ENCODE results near the gene SMAD5. TPM values are rescaled to one million over a fixed set of nuclear protein-coding genes. Genes with fewer than 3 reads are reported as not detected.

SMAD5 gene
- total RNA-seq, 2 donors from 2014 or later = 12.5 to 18.1 TPM

DNA sequence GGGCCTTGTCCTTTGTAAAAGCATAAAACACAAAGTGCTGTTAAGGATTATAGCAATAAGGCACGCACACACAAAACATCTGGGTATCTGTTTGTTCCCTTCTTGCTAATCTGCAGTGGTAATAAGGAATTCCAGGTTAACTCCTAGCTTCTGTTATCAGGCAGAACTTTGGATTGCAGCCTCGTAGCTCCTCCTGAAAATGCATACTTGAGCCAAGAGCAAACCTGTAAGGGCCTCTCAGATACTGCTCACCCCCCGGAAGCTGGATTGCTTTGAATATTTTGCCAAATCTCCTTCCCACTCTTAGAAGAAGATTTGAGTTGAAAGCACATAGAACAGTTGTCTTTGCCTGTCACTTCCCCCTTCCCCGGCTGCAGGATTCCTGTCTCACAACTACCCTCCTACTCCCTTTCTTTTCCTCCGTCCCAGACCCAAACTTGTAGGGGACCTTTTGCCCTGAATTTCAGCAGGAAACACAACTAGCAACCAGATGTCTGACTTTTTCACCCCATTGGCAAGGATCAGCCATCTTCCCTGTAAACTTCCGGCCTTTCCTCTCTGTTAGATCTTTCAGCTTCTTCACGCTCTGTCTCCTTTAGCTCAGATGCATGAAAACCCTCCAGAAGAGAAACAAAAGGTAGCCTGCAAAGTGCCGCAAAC, 28.2 kb upstream of the SMAD5 start:
- Mint-ChIP-seq H3K4me1 (no peaks in the 10 kb centered on the region), H3K27me3 (peaks cover 20% of the 10 kb centered on the region), H3K27ac (no peak overlapping the region), H3K4me3 (no peak overlapping the region), H3K36me3 (ENCODE audit: low read depth) (peaks cover 2% of the 10 kb centered on the region)
- no peaks in the 10 kb centered on the region for H3K9me3 ChIP-seq (ENCODE audit: control insufficient read depth, low read length, poor library complexity, severe bottlenecking)
- no peak for ATAC-seq
- DNase-seq = no peak

DNA sequence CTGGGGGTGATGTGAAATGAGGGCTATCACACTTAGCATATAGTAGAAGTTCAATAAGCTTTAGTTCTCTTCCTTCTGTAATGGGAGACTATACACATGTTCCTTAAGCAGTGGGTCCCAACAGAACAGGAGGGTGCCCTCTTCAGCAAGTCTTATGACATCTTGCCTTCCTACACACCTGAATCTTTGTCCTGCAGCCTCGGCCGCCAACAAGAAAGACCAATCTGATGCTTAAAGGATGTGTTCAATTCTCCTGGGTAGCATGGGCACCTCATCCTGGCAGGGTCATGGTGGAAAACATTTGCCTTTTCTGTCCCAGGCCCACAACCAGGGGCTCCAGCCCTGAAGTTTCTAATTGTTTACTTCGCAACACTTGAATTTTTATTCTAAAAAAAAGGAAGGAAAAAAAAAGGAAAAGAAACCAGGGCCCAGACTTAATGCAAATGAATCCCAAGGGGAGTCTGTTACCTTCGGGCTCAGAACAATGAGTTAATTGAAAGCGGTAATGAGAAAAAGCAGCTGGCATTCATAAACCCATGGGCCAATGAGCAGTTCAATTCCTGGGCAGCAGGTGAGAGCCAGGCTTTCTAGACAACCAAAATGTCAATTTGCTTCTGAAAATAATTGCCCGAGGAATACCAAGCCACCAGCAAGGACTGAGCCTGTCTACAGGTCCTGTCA, 26.2 kb upstream of the SMAD5 start:
- peaks cover 20% of the 10 kb centered on the region for H3K27me3 Mint-ChIP-seq
- DNase-seq (no peak), ATAC-seq (no peak)
- no peak overlapping the region for H3K4me3 Mint-ChIP-seq
- H3K36me3 Mint-ChIP-seq (ENCODE audit: low read depth) = peaks cover 2% of the 10 kb centered on the region
- peaks cover 2% of the 10 kb centered on the region for H3K4me1 Mint-ChIP-seq
- no peaks in the 10 kb centered on the region for H3K9me3 ChIP-seq (ENCODE audit: control insufficient read depth, low read length, poor library complexity, severe bottlenecking)
- no peak overlapping the region for H3K27ac Mint-ChIP-seq

DNA sequence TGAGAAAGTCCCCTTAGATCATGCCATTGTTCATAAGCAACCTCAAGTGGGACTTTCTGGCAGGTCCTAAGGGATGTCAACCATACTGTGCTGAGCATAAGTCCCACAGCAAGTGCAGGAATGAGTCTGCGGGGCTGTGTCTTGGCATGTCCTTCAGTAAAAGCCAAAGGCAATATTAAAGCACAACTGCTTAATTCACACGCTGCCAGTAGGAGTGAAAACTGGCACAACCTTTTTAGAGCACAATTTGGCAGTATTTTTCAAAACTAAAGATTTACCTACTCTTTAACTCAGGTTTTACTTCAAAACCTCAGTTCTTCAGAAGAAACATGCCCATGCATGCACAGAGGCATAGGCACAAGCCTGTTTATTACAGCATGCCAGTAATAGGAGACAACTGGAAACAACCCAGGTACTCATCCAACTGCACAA, 24.4 kb upstream of the SMAD5 start:
- Mint-ChIP-seq H3K27me3 (peaks cover 27% of the 10 kb centered on the region), H3K36me3 (ENCODE audit: low read depth) (peaks cover 2% of the 10 kb centered on the region), H3K4me3 (no peak overlapping the region), H3K4me1 (peaks cover 2% of the 10 kb centered on the region), H3K27ac (no peak overlapping the region)
- no peak for ATAC-seq
- DNase-seq = no peak
- no peaks in the 10 kb centered on the region for H3K9me3 ChIP-seq (ENCODE audit: control insufficient read depth, low read length, poor library complexity, severe bottlenecking)

DNA sequence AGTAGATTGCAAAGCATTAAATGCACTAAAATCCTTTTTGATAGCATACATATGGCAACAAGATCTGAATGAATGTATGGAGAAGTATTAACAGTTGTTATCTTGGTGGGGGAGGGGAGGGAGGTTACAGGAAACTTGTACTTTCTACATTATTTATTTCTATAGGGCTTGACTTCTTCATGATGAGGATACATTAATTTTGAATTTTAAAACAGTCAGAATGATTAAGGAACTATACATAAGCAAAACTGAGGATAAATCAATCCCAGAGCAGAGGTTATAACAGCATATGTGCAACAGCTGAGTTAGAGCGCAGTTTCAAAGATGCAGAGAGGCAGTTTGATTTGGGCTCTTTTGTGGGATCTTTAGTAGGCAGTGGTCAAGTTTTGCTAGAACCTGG, 23.9 kb upstream of the SMAD5 start:
- Mint-ChIP-seq H3K36me3 (ENCODE audit: low read depth) (peaks cover 2% of the 10 kb centered on the region), H3K4me3 (no peak overlapping the region), H3K27me3 (peaks cover 23% of the 10 kb centered on the region), H3K27ac (no peak overlapping the region), H3K4me1 (peaks cover 2% of the 10 kb centered on the region)
- DNase-seq (no peak), ATAC-seq (no peak)
- H3K9me3 ChIP-seq (ENCODE audit: control insufficient read depth, low read length, poor library complexity, severe bottlenecking) = no peaks in the 10 kb centered on the region

DNA sequence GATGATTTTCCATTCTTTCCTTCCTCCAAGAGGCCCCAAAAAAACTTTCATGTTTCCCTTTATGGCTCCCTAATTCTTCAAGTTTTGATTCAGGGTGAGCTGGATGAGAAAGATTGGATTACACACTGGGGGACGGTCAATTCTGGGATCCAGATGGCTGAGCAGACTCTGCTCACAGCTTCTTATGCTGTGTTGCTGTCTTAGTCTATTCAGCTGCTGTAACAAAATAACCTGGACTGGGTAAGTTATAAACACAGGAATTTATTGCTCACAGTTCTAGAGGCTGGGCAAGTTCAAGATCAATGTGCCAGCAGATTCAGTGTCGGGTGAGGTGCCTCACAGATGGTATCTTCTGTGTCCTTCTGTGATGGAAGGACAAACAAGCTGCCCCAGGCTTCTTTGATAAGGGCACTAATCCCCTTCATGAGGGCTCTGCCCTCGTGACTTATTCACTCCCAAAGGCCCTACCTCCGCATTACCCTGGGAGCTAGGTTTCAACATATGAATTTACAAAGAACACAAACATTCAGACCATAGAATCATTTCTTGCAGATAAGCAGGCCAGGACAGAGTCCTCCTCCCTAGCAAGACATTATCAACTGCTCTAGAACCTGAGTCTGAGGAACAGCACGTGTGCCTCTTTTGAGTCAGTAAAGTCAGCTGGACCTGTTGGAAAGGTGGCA, 23.1 kb upstream of the SMAD5 start:
- no peak for DNase-seq
- no peak for ATAC-seq
- Mint-ChIP-seq H3K4me3 (no peak overlapping the region), H3K36me3 (ENCODE audit: low read depth) (peaks cover under 1% of the 10 kb centered on the region), H3K4me1 (peaks cover 2% of the 10 kb centered on the region), H3K27me3 (peaks cover 20% of the 10 kb centered on the region), H3K27ac (no peak overlapping the region)
- no peaks in the 10 kb centered on the region for H3K9me3 ChIP-seq (ENCODE audit: control insufficient read depth, low read length, poor library complexity, severe bottlenecking)

DNA sequence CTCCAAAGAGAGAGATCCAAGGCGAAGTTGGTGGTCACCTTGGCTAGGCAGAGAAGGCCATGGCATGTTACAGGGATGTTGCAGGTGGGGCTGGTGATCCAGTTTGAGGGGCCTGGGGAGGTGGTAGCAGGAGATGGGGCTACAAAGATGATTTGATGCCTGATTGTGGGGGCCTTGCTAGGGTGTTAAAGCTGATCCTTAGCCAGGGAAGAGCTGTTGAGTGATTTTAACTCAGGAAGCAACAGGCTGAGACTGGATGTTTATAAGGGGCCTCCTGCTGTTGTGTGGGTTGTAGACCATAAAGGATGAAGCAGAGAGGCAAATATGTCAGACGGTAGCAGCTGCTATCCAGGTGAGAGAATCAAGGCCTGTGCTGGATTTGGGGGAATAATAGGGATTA, 19.0 kb upstream of the SMAD5 start:
- Mint-ChIP-seq H3K4me1 (peaks cover 2% of the 10 kb centered on the region), H3K27me3 (peaks cover 19% of the 10 kb centered on the region), H3K27ac (no peak overlapping the region), H3K36me3 (ENCODE audit: low read depth) (no peaks in the 10 kb centered on the region), H3K4me3 (no peak overlapping the region)
- DNase-seq = no peak
- ATAC-seq = no peak
- H3K9me3 ChIP-seq (ENCODE audit: control insufficient read depth, low read length, poor library complexity, severe bottlenecking) = no peaks in the 10 kb centered on the region

DNA sequence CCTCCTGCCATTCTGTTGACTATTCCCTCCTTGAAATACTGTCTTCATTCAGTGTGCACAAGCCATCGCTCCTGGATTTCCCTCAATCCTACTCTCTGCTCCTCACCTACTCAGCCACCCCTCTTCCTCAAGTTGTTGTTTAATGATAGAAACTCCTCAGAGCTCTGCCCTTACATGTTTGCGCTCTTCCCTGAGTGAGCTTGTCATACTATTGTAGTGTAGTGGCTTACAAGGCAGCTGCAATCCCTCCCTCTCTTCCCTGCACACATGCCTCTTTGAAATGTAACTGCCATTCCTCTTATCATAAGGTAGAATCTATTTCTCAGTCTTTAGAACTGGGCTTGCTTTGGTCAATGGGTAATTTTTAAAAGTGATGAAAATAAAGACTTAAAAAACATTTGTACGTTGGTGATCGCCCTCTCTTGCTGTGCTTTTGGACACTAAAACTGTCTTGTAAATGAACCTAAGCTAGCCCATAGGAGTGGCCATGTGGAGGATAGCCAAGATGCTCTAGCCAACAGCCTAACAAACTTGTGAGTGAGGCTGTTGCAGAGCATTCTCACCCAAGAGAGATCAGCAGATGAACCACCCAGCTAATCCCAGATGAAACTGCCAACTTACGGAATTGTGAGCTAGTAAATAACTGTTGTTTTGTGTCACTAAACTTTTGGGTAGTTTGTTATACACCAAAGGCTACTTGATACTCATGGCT, 18.1 kb upstream of the SMAD5 start:
- H3K36me3 Mint-ChIP-seq (ENCODE audit: low read depth) = no peaks in the 10 kb centered on the region
- ATAC-seq = no peak
- peaks cover 26% of the 10 kb centered on the region for H3K27me3 Mint-ChIP-seq
- no peaks in the 10 kb centered on the region for H3K9me3 ChIP-seq (ENCODE audit: control insufficient read depth, low read length, poor library complexity, severe bottlenecking)
- H3K4me1 Mint-ChIP-seq = peaks cover 2% of the 10 kb centered on the region
- no peak overlapping the region for H3K27ac Mint-ChIP-seq
- no peak overlapping the region for H3K4me3 Mint-ChIP-seq
- DNase-seq = no peak

DNA sequence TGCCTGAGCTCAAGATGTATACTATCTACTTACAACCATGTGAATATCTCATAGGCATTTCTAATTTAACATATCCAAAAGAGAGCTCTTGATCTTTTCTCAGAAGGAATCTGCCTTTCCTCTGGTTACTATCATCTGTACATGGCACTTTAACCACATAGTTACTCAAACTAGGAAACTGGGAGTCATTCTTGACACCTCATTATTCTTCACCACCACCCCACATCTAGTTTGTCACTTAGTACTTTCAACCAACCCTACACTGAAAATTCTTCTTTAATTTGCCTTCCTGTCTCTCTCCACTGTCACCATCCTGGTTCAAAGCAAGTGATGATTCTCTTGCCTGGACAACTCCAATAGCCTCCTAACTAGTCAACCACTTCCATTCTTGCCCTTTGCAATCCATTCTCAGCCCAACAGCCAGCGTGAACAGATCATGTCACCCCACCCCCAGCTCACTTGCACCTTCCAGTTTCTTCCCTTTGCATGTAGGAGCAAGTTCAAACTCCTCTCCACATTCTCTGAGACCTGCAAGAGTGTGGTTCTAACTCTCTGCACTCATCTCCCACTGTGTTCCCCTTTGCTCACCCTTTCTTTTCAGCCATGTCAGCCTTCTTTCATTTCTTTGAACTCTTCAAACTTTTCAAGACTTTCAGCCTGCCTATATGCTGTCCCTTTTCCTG, 17.3 kb upstream of the SMAD5 start:
- Mint-ChIP-seq H3K27me3 (peaks cover 27% of the 10 kb centered on the region), H3K4me3 (no peak overlapping the region)
- ATAC-seq = no peak

DNA sequence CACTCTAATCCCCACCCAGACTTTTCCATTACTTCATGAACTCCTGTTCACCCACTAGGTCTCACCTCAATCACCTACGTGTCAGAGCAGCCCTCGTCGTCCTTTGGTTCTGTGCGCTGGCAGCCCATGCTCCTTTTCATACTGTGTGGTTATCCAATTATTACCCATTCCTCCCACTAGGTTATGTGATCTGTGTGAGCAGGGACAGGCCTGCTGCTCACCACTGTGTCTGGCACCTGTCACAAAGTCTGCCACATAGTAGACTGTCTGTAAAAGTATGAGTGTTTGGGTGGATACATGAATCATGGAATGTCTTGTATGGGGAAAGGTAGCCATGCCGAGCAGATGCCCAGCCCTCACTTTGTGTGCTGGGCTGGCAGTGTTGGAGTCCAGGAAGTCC, 12.1 kb upstream of the SMAD5 start:
- Mint-ChIP-seq H3K27ac (no peak overlapping the region), H3K4me1 (no peaks in the 10 kb centered on the region), H3K4me3 (no peak overlapping the region), H3K27me3 (peaks cover 40% of the 10 kb centered on the region), H3K36me3 (ENCODE audit: low read depth) (no peaks in the 10 kb centered on the region)
- no peaks in the 10 kb centered on the region for H3K9me3 ChIP-seq (ENCODE audit: control insufficient read depth, low read length, poor library complexity, severe bottlenecking)
- DNase-seq = no peak
- no peak for ATAC-seq

More for the DNA sequence above, 17.3 kb upstream of the SMAD5 start:
- no peak overlapping the region for H3K27ac Mint-ChIP-seq
- no peaks in the 10 kb centered on the region for H3K9me3 ChIP-seq (ENCODE audit: control insufficient read depth, low read length, poor library complexity, severe bottlenecking)
- DNase-seq = no peak
- H3K4me1 Mint-ChIP-seq = peaks cover 2% of the 10 kb centered on the region
- no peaks in the 10 kb centered on the region for H3K36me3 Mint-ChIP-seq (ENCODE audit: low read depth)

DNA sequence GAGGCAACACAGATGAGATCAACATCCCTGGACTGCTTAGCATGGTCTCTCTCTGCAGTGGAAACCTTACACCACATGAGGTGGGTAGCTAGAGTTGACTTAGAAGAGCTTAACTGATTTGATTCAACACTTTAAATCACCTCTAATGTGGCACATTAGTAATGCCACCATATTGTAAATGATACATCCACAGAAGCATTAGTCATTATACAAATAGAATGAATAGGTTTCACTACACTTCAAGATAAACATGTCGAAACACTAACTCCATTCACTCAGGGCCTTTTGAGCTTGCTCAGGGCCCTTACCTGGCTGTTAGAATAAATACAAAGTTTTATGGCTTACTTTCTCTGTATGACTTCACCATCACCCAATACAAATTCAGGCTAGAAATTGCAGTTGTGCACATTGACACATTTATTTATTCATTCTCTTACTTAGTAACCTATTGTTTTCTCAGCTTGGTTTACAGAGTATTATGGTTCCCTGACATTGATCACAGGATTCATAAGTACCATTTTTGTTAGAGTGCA, 9.3 kb upstream of the SMAD5 start:
- no peaks in the 10 kb centered on the region for H3K4me1 Mint-ChIP-seq
- H3K4me3 Mint-ChIP-seq = no peak overlapping the region
- no peak overlapping the region for H3K27ac Mint-ChIP-seq
- H3K36me3 Mint-ChIP-seq (ENCODE audit: low read depth) = peaks cover 3% of the 10 kb centered on the region
- no peak for DNase-seq
- no peaks in the 10 kb centered on the region for H3K9me3 ChIP-seq (ENCODE audit: control insufficient read depth, low read length, poor library complexity, severe bottlenecking)
- no peak for ATAC-seq
- H3K27me3 Mint-ChIP-seq = peaks cover 48% of the 10 kb centered on the region

DNA sequence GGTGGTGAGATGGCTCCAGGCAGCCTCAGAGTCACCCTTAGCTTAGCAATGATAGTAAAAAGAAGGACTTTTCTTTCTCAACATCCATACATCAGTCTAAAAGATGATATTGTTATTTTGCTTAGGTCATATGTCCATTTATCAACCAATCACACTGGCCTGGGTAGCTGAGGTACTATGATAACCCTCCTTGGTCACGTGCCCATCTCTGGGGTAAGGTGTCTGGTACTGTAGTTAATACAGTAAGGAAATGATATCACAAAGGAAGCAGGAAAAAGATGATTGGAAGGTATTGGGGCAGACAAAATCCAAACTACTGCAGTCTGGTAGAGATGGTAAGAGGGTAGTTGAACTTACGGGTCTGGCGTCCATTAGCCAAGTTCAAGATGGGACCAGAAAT, 5.1 kb upstream of the SMAD5 start:
- Mint-ChIP-seq H3K4me3 (no peak overlapping the region), H3K36me3 (ENCODE audit: low read depth) (peaks cover 3% of the 10 kb centered on the region), H3K4me1 (peaks cover 4% of the 10 kb centered on the region), H3K27ac (no peak overlapping the region), H3K27me3 (peaks cover 33% of the 10 kb centered on the region)
- ATAC-seq = no peak
- H3K9me3 ChIP-seq (ENCODE audit: control insufficient read depth, low read length, poor library complexity, severe bottlenecking) = no peaks in the 10 kb centered on the region
- no peak for DNase-seq

DNA sequence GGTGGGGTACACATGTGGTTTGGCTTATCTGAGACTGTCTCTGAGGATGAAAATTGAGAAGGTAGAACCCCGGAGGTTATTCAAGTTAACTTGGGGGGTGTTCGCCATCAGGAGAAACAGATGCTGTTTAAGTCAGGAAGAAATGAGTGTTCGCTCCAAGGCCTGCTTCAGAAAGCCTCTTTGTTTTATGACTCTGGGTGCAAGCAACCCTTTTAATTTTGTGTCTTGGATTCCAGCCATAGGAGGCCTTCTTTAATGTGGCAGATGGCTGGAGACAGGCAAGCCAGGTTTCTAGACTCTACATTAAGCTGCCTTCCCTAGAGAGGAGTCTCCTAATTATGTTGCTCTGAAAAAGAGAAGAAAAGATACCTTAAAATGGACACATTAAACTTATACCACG, 4.2 kb upstream of the SMAD5 start:
- Mint-ChIP-seq H3K27me3 (peaks cover 33% of the 10 kb centered on the region), H3K4me1 (peaks cover 5% of the 10 kb centered on the region), H3K36me3 (ENCODE audit: low read depth) (peaks cover 3% of the 10 kb centered on the region), H3K27ac (no peak overlapping the region), H3K4me3 (no peak overlapping the region)
- no peaks in the 10 kb centered on the region for H3K9me3 ChIP-seq (ENCODE audit: control insufficient read depth, low read length, poor library complexity, severe bottlenecking)
- no peak for ATAC-seq
- no peak for DNase-seq
